Cardiac fibroblast (primary cell): ENCODE results near the gene PADI2.

ENCODE experiments used
- DNase-seq, 2 donors: peaks; one replicate each; pipeline versions ENCODE4 v3.0.0 to v3.0.0-alpha.2; 2010; ENCODE audit warnings: low read depth in 2 of 2
- H3K4me3 ChIP-seq, 2 donors: replicated peaks in 1 of 2; 1 replicate in 1 of 2; 2 replicates in 1 of 2; pipeline ENCODE4 v1.5.1; 2011; ENCODE audit warnings: low read depth in 2 of 2, low read length in 2 of 2, mild to moderate bottlenecking in 2 of 2, moderate library complexity in 1 of 2
- CTCF ChIP-seq: IDR thresholded peaks from one replicate; pipeline ENCODE4 v1.5.1; 2011; ENCODE audit warnings: low read depth, mild to moderate bottlenecking, low read length, inconsistent platforms

The PADI2 gene

GRCh38 chr1:17109892-17110554 lies 9.2 kb downstream of the PADI2 start:
- H3K4me3 ChIP-seq = no peak overlapping the region
- no peak for DNase-seq
- TF ChIP-seq CTCF = no peak

- no peak for DNase-seq
- no peak overlapping the region for H3K4me3 ChIP-seq
- no peak for TF ChIP-seq CTCF
Measured at GRCh38 chr1:17108786-17109185, 10.5 kb downstream of the PADI2 start.

- no peak overlapping the region for H3K4me3 ChIP-seq
- TF ChIP-seq CTCF = no peak
- DNase-seq = no peak
Measured at GRCh38 chr1:17108360-17108759, 10.9 kb downstream of the PADI2 start.

- TF ChIP-seq CTCF = no peak
- DNase-seq = no peak
- no peak overlapping the region for H3K4me3 ChIP-seq
Measured at GRCh38 chr1:17104782-17105181, 14.5 kb downstream of the PADI2 start.

GRCh38 chr1:17102232-17102631 lies 17.0 kb downstream of the PADI2 start:
- no peak for DNase-seq
- H3K4me3 ChIP-seq = no peak overlapping the region
- TF ChIP-seq CTCF = no peak

GRCh38 chr1:17101261-17101660 lies 18.0 kb downstream of the PADI2 start:
- DNase-seq = no peak
- H3K4me3 ChIP-seq = no peak overlapping the region
- TF ChIP-seq CTCF = no peak
